Sciatic nerve (tissue), 2 donors: Measurements from ENCODE around the gene BIRC5. TPM values are rescaled to one million over a fixed set of nuclear protein-coding genes. Genes with fewer than 3 reads are reported as not detected.

Experiments used
- ATAC-seq: fragments of 200-7000 bp; cut with Tn5 transposase; one replicate; pipeline ENCODE4 v1.9.1; 2020; ENCODE audit warnings: mild to moderate bottlenecking, moderate library complexity
- DNase-seq: peaks from one replicate; pipeline ENCODE4 v3.0.0-alpha.2; 2020; ENCODE audit warnings: low spot score
- intact Hi-C: fragments of 100-400 bp; cut with DNase I; formaldehyde crosslinking; loops from one replicate; pipeline ENCODE4 v1.14.2; 2022
- total RNA-seq: library from RNA; stranded (reverse); fragmentation: NEBNext Ultra II Directional; extraction: Animal tissue kit (Norgen Biotek cat#: 25700); gene quantifications from one replicate; pipeline ENCODE4 v1.2.1, GENCODE V29; 2021
- donor health status: DM: no; HTN: no; CAD: no.
- donor health status: DM: no; HTN: no; CAD: no.

The BIRC5 gene
- total RNA-seq, 1 donor from 2014 or later, result 1.4 TPM

- intact Hi-C loops, result no loop called here
- no peak for DNase-seq
- ATAC-seq, result peak; percentile 21
Observed at GRCh38 chr17:78180083-78180482, 34.0 kb upstream of the BIRC5 start.

DNA sequence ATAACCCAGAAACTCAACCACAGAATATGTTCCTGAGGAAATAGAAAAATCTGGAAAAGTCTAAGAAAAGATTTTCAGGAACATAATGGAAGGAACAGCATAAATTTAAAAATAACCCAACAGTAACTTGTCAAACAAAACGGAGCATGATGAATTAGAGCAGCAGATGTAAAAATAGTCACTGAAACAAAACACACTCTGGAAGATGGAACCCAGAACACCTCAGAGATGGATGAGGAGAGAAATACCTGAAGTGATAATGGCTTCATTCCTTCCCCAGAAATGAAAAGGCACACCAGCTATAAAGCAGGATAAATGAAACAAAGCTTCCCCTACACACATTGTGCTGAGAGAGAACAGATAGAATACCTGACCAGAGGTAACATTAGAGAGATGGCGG lies 33.5 kb upstream of the BIRC5 start:
- intact Hi-C loops, result no loop called here
- no peak for ATAC-seq
- DNase-seq, result no peak

- ATAC-seq (no peak), DNase-seq (no peak)
- intact Hi-C loops, result no loop called here
Observed at GRCh38 chr17:78182504-78182903, 31.5 kb upstream of the BIRC5 start.

DNA sequence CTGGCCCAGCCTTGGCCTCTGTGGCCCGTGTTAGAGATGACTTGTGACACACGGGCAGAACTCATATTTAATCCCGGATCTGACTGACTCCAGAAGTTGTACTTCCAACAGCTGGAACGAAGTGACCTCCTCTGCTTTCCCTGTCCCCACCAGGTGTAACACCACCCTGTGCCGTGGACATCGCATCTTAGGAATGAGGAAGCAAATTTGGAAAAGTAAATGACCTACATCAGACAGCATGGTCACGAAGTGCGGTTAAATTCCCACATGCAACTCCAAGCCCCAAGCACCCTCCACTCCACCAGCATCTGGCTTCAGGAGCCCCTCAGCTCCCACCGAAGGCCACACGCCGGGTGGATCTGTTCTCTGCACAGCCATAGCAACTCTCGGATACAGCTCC lies 30.1 kb upstream of the BIRC5 start:
- intact Hi-C loops, result no loop called here
- ATAC-seq, result no peak
- DNase-seq, result no peak

GRCh38 chr17:78184351-78184750 lies 29.7 kb upstream of the BIRC5 start:
- no peak for ATAC-seq
- intact Hi-C loops, result no loop called here
- DNase-seq, result no peak

DNA sequence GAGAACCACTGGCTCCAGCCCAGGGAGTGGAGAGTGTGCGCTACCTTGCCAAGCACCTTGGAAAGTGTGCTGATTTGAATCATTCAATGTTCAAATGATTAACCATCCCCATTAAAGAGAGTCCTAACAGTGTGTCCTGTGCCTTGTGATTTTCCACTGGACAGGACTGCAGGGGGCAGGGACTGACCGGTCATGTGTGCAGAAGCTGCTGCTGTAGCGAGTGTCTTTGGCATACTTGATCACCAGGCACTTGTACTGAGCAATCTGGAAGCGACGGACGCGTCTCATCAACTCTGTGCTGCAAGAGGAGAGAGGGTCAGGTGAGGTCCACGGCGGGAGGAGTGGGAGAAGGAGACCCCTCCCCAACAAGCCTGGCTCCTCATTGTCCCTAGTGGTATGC lies 29.2 kb upstream of the BIRC5 start:
- DNase-seq, result no peak
- intact Hi-C loops, result no loop called here
- no peak for ATAC-seq

DNA sequence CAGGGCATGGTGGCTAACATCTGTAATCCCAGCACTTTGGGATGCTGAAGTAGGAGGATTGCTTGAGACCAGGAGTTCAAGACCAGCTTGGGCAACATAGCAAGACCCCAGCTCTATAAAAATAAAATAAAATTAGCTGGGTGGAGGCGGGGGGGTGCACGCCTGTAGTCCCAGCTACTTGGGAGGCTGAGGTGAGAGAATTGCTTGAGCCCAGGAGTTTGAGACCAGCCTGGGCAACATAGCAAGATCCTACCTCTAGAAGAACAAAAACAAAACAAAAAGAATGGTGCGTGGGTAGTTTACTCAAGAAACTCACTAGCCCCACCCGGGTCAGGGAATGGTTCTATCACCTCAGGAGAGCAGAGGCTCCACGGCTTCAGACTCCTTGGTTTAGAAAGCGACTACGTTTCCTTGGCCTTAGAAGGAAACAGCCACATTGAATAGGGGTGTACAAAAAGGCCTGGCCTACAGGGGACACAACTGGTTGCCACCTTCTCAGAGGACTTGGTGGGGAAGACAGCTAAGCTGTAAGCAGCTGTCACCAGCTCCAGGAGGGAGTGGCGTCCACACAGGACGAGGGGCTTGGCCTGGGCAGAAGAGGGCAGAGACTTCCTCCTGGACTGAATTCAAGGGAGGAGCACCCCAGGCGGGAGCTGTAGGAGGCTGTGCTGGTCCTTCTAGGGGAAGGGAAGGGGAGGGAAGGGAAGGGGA lies 27.9 kb upstream of the BIRC5 start:
- DNase-seq, result no peak
- peak; percentile 42 for ATAC-seq
- intact Hi-C loops, result no loop called here

DNA sequence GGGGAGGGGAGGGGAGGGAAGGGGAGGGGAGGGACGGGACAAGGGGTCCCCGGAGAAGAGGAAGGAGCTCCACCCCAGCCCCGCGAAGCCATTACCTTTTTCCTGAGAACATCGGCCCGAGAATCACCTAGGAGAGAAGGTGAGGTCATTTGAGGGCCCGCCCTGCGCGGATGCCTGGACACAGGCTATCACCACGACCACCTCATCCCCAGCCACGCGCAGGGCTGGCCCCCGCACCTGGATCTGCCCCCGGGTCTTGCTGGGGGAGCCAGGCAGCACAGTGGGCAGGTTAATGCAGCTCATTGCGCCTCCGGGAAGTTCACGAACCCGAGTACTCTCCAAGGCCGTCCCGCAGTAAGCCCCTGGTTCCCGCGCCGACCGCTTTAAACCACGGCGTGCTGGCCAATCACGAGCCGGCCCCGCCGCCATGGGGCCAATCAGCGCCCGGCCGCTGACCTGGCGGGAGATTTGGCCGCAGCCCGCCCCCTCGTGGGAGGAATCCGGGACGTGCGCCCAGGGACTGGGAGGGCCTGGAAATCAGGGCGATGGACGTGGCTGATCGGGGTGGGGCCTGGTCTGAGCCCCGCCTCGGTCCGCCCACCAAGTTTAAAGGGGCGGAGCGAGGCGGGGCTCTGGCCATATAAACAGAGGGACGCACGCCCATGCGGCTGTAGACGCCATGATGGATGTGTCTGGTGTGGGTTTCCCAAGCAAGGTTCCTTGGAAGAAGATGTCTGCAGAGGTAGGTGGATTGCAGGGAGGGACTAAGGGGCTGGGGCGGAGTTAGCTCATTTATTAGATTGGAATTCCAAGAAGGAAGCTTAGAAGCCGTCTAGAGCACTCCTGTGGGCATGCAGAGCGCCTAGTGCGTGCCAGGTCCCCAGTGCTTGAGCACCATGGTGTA lies 27.1 kb upstream of the BIRC5 start, which contains the start of the genes AFMID and TK1:
Gene AFMID, plus strand, starts transcription at position 671 of the 904 bp plus-strand sequence. Its CDS starts 9 bp downstream, at position 680.
Gene TK1, minus strand, starts transcription at position 361 of the 904 bp plus-strand sequence. Its CDS starts 58 bp downstream, at position 303.
- ATAC-seq (peak; percentile 98), DNase-seq (peak; percentile 98)
- intact Hi-C loops, result no loop called here

- intact Hi-C loops, result no loop called here
- no peak for ATAC-seq
- no peak for DNase-seq
Observed at GRCh38 chr17:78196716-78197115, 17.3 kb upstream of the BIRC5 start.

- DNase-seq (no peak), ATAC-seq (no peak)
- intact Hi-C loops, result no loop called here
Observed at GRCh38 chr17:78197147-78197832, 16.8 kb upstream of the BIRC5 start.

DNA sequence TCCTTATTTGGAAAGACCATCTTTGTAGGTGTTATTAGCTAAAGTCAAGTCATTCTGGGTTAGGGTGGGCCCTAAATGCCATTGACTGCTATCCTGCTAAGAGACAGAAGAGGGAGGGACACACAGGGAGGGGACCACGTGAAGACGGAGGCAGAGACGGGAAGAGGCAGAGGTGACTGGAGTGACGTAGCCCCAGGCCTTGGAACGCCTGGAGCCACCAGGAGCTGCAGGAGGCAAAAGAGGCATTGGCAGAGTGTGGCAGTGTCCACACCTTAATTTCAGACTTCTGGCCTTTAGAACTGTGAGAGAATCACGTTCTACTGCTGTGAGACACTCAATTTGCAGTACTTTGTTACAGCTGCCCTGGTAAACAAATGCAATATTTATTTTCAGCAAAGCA lies 13.6 kb upstream of the BIRC5 start:
- intact Hi-C loops, result no loop called here
- no peak for ATAC-seq
- DNase-seq, result no peak

DNA sequence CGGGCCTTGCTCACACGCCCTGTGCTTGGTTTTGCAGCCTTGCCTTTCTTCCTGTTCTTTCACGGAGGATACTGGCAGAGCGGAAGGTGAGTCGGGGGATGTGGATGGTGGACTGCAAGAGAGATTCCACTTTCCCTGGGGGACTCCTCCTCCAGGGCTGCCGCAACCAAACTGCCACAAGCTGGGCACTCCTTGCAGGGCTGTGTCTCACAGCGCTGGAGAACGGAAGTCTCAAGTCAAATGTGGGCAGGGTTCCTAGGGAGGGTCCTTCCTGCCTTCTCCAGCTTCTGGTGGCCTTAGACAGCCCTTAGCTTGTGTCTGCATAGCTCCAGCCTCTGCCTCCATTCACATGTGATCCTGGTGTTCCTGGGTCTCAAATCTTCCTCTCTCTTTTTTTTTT lies 11.4 kb upstream of the BIRC5 start:
- intact Hi-C loops, result no loop called here
- no peak for ATAC-seq
- DNase-seq, result no peak

- no peak for DNase-seq
- intact Hi-C loops, result no loop called here
- no peak for ATAC-seq
Observed at GRCh38 chr17:78204387-78205123, 9.5 kb upstream of the BIRC5 start.

DNA sequence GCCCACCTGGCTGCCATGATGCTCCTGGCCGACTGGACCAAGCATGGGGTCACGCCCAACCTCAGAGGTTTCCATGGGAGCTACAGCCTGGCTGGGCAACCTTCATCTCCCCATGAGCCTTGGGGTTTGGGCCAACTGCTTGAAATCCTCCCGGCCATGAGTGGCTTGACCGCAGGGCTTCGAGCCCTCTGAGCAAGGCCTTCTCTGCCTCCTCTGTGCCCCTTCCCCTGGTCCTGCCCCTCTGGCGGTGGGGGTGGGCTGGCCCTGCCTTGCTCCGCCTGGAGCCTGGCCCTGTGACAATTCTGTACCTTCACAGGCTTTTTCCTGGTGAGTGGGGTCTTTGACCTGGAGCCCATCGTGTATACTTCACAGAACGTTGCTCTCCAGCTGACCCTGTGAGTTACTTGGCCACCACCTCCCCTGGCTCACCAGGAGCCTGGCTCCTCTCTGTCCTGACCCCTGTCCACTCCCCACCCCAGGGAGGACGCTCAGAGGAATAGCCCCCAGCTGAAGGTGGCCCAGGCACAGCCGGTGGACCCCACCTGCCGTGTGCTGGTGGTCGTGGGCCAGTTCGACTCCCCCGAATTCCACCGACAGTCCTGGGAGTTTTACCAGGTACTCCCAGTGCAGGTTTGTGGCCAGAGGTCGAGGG lies 8.8 kb upstream of the BIRC5 start:
- intact Hi-C loops, result no loop called here

DNA sequence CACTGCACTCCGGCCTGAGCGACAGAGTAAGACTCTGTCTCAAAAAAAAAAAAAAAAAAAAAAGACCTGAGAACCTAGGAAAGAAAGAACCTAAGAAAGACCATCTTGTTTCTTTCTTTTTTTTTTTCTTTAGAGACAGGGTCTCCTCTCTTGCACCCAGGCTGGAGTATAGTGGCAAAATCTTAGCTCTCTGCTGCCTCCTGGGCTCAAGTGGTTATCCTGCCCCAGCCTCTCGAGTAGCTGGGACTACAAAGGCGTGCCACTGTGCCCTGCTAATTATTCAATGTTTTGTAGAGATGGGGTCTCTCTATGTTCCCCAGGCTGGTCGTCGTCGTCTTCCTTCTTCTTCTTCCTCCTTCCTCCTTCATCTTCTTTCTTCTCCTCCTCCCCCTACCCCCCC lies 7.8 kb upstream of the BIRC5 start:
- DNase-seq, result no peak
- ATAC-seq, result no peak
- intact Hi-C loops, result no loop called here

More for the DNA sequence above, 8.8 kb upstream of the BIRC5 start:
- no peak for DNase-seq
- ATAC-seq, result peak; percentile 32

DNA sequence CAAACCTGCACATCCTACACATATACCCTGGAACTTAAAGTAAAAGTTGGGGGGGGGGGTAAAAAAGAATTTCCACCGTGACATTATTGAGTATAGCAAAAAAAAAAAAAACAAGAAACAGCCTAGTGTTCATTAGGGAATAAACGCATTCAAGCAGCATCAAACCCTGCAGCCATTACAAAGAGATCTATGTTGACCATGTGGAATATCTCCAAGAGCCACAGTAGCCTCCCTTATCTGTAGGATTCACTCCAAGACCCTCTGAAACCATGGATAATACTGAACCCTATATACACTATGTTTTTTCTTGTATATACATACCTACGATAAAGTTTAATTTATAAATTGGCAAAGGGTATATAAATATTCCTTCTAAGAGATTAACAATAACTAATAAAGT lies 5.6 kb upstream of the BIRC5 start:
- DNase-seq, result no peak
- ATAC-seq, result no peak
- intact Hi-C loops, result no loop called here

GRCh38 chr17:78210111-78210510 lies 3.9 kb upstream of the BIRC5 start:
- ATAC-seq, result no peak
- intact Hi-C loops, result no loop called here
- no peak for DNase-seq

DNA sequence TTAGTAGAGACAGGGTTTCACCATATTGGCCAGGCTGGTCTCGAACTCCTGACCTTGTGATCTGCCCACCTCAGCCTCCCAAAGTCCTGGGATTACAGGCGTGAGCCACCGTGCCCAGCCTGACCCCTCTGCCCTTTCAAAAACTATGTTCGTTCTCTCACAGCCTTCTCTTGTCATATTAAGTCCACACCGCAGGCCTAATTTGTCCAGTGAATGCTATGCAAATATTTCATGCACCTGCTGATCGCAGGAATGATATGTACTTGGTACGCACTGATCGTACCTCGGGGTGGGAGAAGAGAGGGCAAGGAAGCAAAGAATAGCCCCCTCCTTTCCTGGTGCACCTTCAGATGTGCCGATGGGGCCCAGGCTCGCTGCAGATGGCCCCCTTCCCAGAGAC lies 3.0 kb upstream of the BIRC5 start:
- intact Hi-C loops, result no loop called here
- DNase-seq (no peak), ATAC-seq (no peak)

GRCh38 chr17:78214706-78215061 lies 631 bp downstream of the BIRC5 start:
- ATAC-seq, result no peak
- intact Hi-C loops, result no loop called here
- DNase-seq, result no peak
